DOHH2 (cell line): Measurements from ENCODE around the gene CYB5B.

Experiments used
- H3F3A ChIP-seq: fragments of 200-600 bp; sonication (generic), shearing (Covaris generic); 2 replicates; pipeline ENCODE4 v1.6.0; 2016; ENCODE audit warnings: antibody characterized with exemption, mild to moderate bottlenecking; ENCODE audit not compliant: control insufficient read depth, insufficient read depth
- H3K27ac ChIP-seq: fragments of 200-600 bp; sonication (generic); 2 replicates; pipeline ENCODE4 v1.5.1; 2014; ENCODE audit warnings: low read depth, mild to moderate bottlenecking, low read length, moderate library complexity
- H3K27me3 ChIP-seq: fragments of 200-600 bp; sonication (generic); 2 replicates; pipeline ENCODE4 v1.6.1; 2014; ENCODE audit warnings: mild to moderate bottlenecking, low read length, mixed read lengths; ENCODE audit not compliant: control insufficient read depth
- H3K36me3 ChIP-seq: fragments of 200-600 bp; sonication (generic); 2 replicates; pipeline ENCODE4 v1.6.1; 2014; ENCODE audit warnings: mild to moderate bottlenecking, low read length, moderate library complexity, mixed read lengths; ENCODE audit not compliant: control insufficient read depth
- H3K4me1 ChIP-seq: fragments of 200-600 bp; sonication (generic); 2 replicates; pipeline ENCODE4 v1.6.1; 2014; ENCODE audit warnings: mild to moderate bottlenecking, low read length, mixed read lengths; ENCODE audit not compliant: control insufficient read depth
- H3K4me2 ChIP-seq: fragments of 200-600 bp; sonication (generic); 2 replicates; pipeline ENCODE4 v1.6.0; 2014; ENCODE audit warnings: mild to moderate bottlenecking, low read length, moderate library complexity
- H3K4me3 ChIP-seq: fragments of 200-600 bp; sonication (generic); 2 replicates; pipeline ENCODE4 v1.5.1; 2014; ENCODE audit warnings: mild to moderate bottlenecking, low read length, mixed read lengths
- H3K79me2 ChIP-seq: fragments of 200-600 bp; sonication (generic); 2 replicates; pipeline ENCODE4 v1.6.1; 2014; ENCODE audit warnings: mild to moderate bottlenecking, low read length, mixed read lengths; ENCODE audit not compliant: control insufficient read depth
- H3K9me2 ChIP-seq: fragments of 200-600 bp; sonication (generic); replicated peaks from 2 replicates; pipeline ENCODE4 v1.6.1; 2014; ENCODE audit warnings: mild to moderate bottlenecking, low read length, mixed read lengths; ENCODE audit not compliant: control insufficient read depth
- H3K9me3 ChIP-seq: fragments of 200-600 bp; sonication (generic); 2 replicates; pipeline ENCODE4 v1.6.1; 2014; ENCODE audit warnings: antibody characterized with exemption, low read length, mixed read lengths; ENCODE audit not compliant: control insufficient read depth, insufficient read depth
- H4K20me1 ChIP-seq: fragments of 200-600 bp; sonication (generic); 2 replicates; pipeline ENCODE4 v1.6.0; 2014; ENCODE audit warnings: low read depth, mild to moderate bottlenecking, antibody characterized with exemption, low read length, moderate library complexity; ENCODE audit not compliant: control insufficient read depth, insufficient read depth
- CTCF ChIP-seq: fragments of 200-600 bp; sonication (generic); IDR thresholded peaks from one replicate; pipeline ENCODE4 v1.5.1; 2014; ENCODE audit warnings: antibody characterized with exemption, mild to moderate bottlenecking, low read depth, low read length; ENCODE audit not compliant: poor library complexity, severe bottlenecking
- EZH2phosphoT487 ChIP-seq: fragments of 200-600 bp; sonication (generic); IDR thresholded peaks from 2 replicates; pipeline ENCODE4 v1.6.1; 2017; ENCODE audit warnings: borderline replicate concordance, mild to moderate bottlenecking, antibody characterized with exemption, low read length, moderate library complexity, mixed read lengths

The CYB5B gene

GRCh38 chr16:69485816-69486215 lies 61.4 kb downstream of the CYB5B start:
- no peak overlapping the region for H3K4me3 ChIP-seq
- H3K4me1 ChIP-seq = no peaks in the 10 kb centered on the region
- TF ChIP-seq CTCF (no peak), EZH2phosphoT487 (no peak)
- no peak overlapping the region for H3K27ac ChIP-seq
- no peaks in the 10 kb centered on the region for H3K27me3 ChIP-seq
- H4K20me1 ChIP-seq = no peaks in the 10 kb centered on the region
- no peaks in the 10 kb centered on the region for H3K9me2 ChIP-seq
- H3K4me2 ChIP-seq = no peak overlapping the region
- no peaks in the 10 kb centered on the region for H3K36me3 ChIP-seq
- no peaks in the 10 kb centered on the region for H3K79me2 ChIP-seq
- H3F3A ChIP-seq = no peaks in the 10 kb centered on the region
- H3K9me3 ChIP-seq = no peaks in the 10 kb centered on the region

GRCh38 chr16:69486272-69486671 lies 61.9 kb downstream of the CYB5B start:
- H3F3A ChIP-seq = no peaks in the 10 kb centered on the region
- no peaks in the 10 kb centered on the region for H3K79me2 ChIP-seq
- no peaks in the 10 kb centered on the region for H3K27me3 ChIP-seq
- H3K4me3 ChIP-seq = no peak overlapping the region
- H3K9me2 ChIP-seq = no peaks in the 10 kb centered on the region
- H3K9me3 ChIP-seq = no peaks in the 10 kb centered on the region
- no peaks in the 10 kb centered on the region for H3K4me1 ChIP-seq
- H4K20me1 ChIP-seq = no peaks in the 10 kb centered on the region
- TF ChIP-seq CTCF (no peak), EZH2phosphoT487 (no peak)
- H3K4me2 ChIP-seq = no peak overlapping the region
- no peaks in the 10 kb centered on the region for H3K36me3 ChIP-seq
- H3K27ac ChIP-seq = no peak overlapping the region

- H3F3A ChIP-seq = no peaks in the 10 kb centered on the region
- no peak overlapping the region for H3K4me3 ChIP-seq
- no peaks in the 10 kb centered on the region for H3K9me2 ChIP-seq
- H3K27me3 ChIP-seq = no peaks in the 10 kb centered on the region
- no peaks in the 10 kb centered on the region for H3K79me2 ChIP-seq
- H3K4me2 ChIP-seq = no peak overlapping the region
- no peaks in the 10 kb centered on the region for H3K9me3 ChIP-seq
- no peaks in the 10 kb centered on the region for H3K4me1 ChIP-seq
- no peaks in the 10 kb centered on the region for H4K20me1 ChIP-seq
- TF ChIP-seq EZH2phosphoT487 (no peak), CTCF (no peak)
- no peaks in the 10 kb centered on the region for H3K36me3 ChIP-seq
- H3K27ac ChIP-seq = no peak overlapping the region
These were observed 62.3 kb downstream of the CYB5B start for GRCh38 chr16:69486724-69487123.

GRCh38 chr16:69490707-69491324 lies 66.4 kb downstream of the CYB5B start:
- no peaks in the 10 kb centered on the region for H3K4me1 ChIP-seq
- no peaks in the 10 kb centered on the region for H3K36me3 ChIP-seq
- no peaks in the 10 kb centered on the region for H3K9me2 ChIP-seq
- no peaks in the 10 kb centered on the region for H4K20me1 ChIP-seq
- H3K27me3 ChIP-seq = no peaks in the 10 kb centered on the region
- H3K4me3 ChIP-seq = no peak overlapping the region
- H3K27ac ChIP-seq = no peak overlapping the region
- no peak for TF ChIP-seq EZH2phosphoT487
- TF ChIP-seq CTCF = no peak
- H3K9me3 ChIP-seq = no peaks in the 10 kb centered on the region
- no peak overlapping the region for H3K4me2 ChIP-seq
- no peaks in the 10 kb centered on the region for H3K79me2 ChIP-seq
- no peaks in the 10 kb centered on the region for H3F3A ChIP-seq
